ENCODE results near the gene LRP2BP. TPM values are rescaled to one million over a fixed set of nuclear protein-coding genes. Genes with fewer than 3 reads are reported as not detected.

LRP2BP gene
- total and polyA plus RNA-seq, 2 of the 13 experiments (the other 11 are each of a cell fraction or from before 2014, with no cell fraction given): 0.22 to 0.29 TPM

GRCh38 chr4:185332575-185333464 lies 62.9 kb downstream of the LRP2BP start (continued):
- TF ChIP-seq ZNF407 (CRISPR knock-in tag; IDR thresholded peaks at IDR 0.05; ENCODE audit: not compliant biosample characterization) (no peak), HMG20A (CRISPR knock-in tag; IDR thresholded peaks at IDR 0.05; ENCODE audit: borderline replicate concordance) (peak; percentile 71; the same call in 1 of the 2 replicates), CREB1 (IDR thresholded peaks at IDR 0.05) (no peak), CREB1 (CRISPR knock-in tag; IDR thresholded peaks at IDR 0.05) (peak; percentile 46; the same call in 1 of the 2 replicates), HNF4G (IDR thresholded peaks at IDR 0.05; ENCODE audit: borderline replicate concordance, low read depth, low read length) (no peak; the same call in 1 of the 2 replicates), HNF4G (CRISPR knock-in tag; IDR thresholded peaks at IDR 0.05; ENCODE audit: borderline replicate concordance, low read depth) (no peak), SIX1 (CRISPR knock-in tag; IDR thresholded peaks at IDR 0.05; ENCODE audit: borderline replicate concordance) (peak; percentile 32; the same call in 1 of the 2 replicates), NCOA2 (CRISPR knock-in tag; IDR thresholded peaks at IDR 0.05) (peak; percentile 55), U2AF1 (optimal IDR thresholded peaks at IDR 0.05; ENCODE audit: low read depth, low read length) (no peak), ZNF260 (CRISPR knock-in tag; IDR thresholded peaks at IDR 0.05; ENCODE audit: borderline replicate concordance, low read depth) (no peak), MBD4 (IDR thresholded peaks at IDR 0.05; ENCODE audit: borderline replicate concordance, low read length) (peak; percentile 33; the same call in 1 of the 2 replicates), ZFY (CRISPR knock-in tag; IDR thresholded peaks at IDR 0.05) (no peak), ZNF44 (CRISPR knock-in tag; IDR thresholded peaks at IDR 0.05) (no peak), MED1 (CRISPR knock-in tag; IDR thresholded peaks at IDR 0.05) (peak; percentile 24; the same call in 1 of the 2 replicates), ZNF839 (CRISPR knock-in tag; IDR thresholded peaks at IDR 0.05; ENCODE audit: borderline replicate concordance) (no peak), KLF13 (CRISPR knock-in tag; IDR thresholded peaks at IDR 0.05) (no peak), EHMT2 (IDR thresholded peaks at IDR 0.05; ENCODE audit: borderline replicate concordance, low read depth, low read length) (peak; percentile 56; the same call in 1 of the 2 replicates)
- TF ChIP-seq, protein P1, sequence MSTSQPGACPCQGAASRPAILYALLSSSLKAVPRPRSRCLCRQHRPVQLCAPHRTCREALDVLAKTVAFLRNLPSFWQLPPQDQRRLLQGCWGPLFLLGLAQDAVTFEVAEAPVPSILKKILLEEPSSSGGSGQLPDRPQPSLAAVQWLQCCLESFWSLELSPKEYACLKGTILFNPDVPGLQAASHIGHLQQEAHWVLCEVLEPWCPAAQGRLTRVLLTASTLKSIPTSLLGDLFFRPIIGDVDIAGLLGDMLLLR (CRISPR knock-in tag; IDR thresholded peaks at IDR 0.05): no peak
- TF ChIP-seq, protein P2, sequence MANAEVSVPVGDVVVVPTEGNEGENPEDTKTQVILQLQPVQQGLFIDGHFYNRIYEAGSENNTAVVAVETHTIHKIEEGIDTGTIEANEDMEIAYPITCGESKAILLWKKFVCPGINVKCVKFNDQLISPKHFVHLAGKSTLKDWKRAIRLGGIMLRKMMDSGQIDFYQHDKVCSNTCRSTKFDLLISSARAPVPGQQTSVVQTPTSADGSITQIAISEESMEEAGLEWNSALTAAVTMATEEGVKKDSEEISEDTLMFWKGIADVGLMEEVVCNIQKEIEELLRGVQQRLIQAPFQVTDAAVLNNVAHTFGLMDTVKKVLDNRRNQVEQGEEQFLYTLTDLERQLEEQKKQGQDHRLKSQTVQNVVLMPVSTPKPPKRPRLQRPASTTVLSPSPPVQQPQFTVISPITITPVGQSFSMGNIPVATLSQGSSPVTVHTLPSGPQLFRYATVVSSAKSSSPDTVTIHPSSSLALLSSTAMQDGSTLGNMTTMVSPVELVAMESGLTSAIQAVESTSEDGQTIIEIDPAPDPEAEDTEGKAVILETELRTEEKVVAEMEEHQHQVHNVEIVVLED (CRISPR knock-in tag; IDR thresholded peaks at IDR 0.05; ENCODE audit: borderline replicate concordance): peak; percentile 34; the same call in 1 of the 2 replicates

Data from HepG2 (cell line).